AML-193 (cell line): ENCODE data around the gene ADD1.

ENCODE experiments used
- DNase-seq, 2 experiments: peaks; one replicate each; lab custom pipeline; 2025; lab: John Stamatoyannopoulos, UW

Gene ADD1

GRCh38 chr4:2834001-2834921 is 9.4 kb upstream of the ADD1 start:
- DNase-seq = no peak

- no peak for DNase-seq
Observed at GRCh38 chr4:2835978-2836377, 7.7 kb upstream of the ADD1 start.

DNA sequence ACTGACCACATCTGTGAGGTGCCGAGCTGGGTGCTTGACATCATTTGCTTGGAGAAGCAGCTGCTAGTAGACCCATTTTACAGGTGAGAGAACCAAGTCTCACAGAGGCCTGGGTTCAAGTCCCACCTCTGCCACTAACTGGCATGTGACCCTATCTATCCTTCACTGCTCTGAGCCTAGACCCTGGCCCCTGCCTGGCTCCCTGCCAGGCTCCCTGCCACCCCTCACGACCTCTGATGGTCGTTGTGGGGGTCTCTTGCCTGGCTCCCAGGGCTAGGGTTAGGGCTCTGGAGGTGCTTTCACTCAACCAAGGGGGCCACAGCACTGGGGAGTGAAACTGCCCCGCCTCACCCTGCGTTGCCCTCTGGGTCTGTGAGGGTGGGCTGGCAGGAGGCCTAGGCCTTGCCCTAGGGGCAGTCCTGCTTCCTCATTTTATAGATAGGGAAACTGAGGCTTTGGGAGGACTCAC is 7.2 kb upstream of the ADD1 start:
- no peak for DNase-seq

- DNase-seq = no peak
Observed at GRCh38 chr4:2837110-2837903, 6.3 kb upstream of the ADD1 start.

GRCh38 chr4:2837904-2838496 is 5.6 kb upstream of the ADD1 start:
- DNase-seq = peak; percentile 85 to 86

DNA sequence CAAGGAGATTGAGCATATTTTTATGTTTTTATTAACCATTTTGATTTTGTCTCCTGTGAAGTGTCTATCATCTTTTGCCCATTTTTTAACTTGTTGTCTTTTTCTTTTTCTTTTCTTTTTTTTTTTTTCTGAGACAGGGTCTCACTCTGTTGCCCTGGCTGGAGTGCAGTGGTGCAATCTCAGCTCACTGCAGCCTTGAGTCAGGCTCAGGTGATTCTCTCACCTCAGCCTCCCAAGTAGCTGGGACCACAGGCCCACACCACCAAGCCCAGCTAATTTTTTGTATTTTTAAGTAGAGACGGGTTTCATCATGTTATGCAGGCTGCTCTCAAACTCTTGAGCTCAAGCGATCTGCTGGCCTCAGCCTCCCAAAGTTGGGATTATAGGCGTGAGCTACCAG is 4.6 kb upstream of the ADD1 start:
- no peak for DNase-seq

DNA sequence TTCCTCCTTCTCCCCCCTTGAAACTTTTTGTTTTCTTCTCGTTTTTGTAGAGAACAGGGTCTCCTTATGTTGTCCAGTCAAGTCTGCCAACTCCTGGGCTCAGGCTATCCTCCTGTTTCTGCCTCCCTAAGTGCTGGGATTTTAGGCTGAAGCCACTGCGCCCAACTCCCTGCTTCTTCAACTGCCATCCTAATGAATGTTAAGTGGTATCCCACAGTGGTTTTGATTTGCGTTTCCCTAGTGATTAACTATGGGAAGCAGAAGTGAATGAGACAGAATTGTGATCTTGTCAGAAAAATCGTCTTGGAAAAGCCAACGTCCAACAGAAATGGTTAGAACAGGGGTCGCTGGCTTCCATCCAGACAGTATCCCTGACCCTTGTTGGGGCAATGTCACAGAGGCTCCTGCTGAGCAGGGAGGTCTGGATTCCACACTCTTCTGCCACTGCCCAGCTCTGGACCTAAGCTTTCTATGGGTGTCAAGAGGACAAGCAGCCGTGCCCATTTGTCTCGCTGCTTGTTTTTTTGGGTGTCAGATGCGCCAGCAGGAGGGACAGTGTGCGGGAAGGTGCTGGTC is 869 bp upstream of the ADD1 start:
- no peak for DNase-seq

DNA sequence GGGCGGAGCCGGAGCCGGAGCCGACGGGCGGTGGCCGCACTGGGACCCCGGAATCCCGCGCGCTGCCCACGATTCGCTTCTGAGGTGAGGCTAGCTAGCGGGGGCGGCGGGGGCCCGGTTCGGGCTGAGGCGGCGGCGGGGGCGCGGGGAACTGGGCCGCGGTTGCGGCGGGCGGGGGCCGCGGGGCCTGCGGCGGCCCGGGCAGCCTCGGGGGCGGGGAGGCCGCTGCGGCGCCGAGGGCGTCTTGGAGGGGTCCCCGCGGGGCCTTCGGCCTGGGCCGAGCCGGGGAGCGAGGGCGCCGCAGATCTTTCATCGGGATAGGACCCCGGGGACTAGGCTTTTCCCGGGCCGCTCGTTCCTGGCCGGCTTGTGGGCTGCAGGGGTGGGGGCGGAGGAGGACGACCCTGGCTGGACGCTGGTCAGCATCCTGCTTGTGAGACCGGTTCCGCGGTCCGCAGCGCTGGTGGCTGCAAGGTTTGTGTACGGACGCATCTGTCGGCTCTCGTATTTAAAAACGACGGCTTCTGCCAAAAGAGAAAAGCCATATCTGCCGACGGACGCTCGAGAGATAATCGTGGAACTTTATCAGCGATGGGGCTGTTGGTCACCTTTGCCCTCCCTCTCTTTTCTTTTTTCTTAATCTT is 419 bp downstream of the ADD1 start:
- DNase-seq = peak in 1 of 2 experiments; percentile 12

- DNase-seq = no peak
Observed at GRCh38 chr4:2846172-2846571, 2.5 kb downstream of the ADD1 start.

DNA sequence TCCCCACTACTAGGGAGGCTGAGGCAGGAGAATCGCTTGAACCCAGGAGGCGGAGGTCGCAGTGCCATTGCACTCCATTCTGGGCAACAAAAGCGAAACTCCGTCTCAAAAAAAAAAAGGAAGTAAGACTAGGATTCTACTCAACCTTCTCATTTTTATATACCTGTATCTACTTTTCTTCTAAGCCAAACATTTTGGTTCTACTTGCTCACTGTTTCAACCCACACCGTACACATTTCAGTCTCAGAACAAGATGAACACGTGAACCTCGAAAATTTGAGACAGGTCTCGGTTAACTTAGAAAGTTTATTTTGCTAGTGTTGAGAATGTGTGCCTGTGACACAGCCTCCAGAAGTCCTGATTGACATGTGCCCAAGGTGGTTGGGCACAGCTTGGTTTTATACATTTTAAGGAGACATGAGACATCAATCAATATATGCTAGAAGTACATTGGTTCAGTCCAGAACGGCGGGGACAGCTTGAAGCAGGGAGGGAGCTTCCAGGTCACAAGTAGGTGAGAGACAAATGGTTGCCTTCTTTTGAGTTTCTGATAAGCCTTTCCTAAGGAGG is 3.7 kb downstream of the ADD1 start:
- DNase-seq = no peak

GRCh38 chr4:2848449-2848848 is 4.8 kb downstream of the ADD1 start:
- no peak for DNase-seq

GRCh38 chr4:2849267-2850152 is 5.9 kb downstream of the ADD1 start:
- no peak for DNase-seq

DNA sequence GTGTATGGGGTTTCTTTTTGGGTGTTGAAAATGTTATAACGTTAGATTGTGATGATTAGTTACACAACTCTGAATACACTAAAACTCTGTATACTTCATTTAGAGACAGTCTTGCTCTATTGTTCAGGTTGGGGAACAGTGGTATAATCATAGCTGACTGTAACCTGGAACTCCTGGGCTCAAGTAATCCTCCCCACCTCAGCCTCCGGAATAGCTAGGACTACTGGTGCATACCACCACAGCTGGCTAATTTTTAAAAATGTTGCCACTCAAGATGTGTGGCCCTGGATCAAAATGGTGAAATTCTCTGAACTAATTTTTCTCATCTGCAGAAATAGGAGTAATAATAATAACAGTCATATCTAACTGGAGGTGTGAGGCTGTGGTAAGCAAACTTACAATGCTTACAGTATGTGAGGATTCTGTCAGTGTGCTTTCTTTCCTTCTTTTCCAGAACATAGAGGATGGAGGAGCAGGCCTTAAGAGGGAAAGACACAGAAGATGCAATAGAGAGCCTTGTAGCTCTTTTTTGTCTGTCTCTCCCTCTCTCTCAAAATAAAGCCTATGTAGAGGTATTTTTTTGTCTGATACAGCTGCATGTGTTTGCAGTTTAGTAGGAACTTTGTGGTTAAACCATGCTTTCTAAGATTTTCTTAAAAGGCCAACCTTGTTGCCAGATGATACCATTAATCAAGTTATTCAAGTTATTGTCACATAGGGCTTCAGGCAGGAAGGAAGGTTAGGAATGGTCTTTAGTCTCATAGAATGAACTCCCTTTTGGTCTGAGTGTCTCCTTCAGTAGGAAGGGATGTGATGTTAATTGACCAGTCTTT is 7.5 kb downstream of the ADD1 start:
- no peak for DNase-seq

DNA sequence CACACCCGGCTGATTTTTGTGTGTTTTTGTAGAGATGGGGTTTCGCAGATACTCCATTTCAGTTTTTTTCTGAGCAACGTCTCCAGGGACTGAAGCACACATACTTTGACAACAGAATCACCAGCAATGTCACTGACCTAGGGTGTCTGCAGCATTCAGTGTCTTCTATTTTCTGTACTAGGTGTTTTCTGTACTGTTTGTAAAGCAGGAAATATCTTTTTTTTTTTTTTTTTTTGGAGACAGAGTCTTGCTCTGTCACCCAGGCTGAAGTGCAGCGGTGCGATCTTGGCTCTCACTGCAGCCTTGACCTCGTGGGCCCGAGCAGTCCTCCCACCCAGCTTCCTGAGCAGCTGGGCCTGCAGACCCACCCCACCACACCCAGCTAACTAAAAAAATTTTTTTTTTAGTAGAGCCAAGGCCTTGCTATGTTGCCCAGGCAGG is 8.9 kb downstream of the ADD1 start:
- DNase-seq = no peak

DNA sequence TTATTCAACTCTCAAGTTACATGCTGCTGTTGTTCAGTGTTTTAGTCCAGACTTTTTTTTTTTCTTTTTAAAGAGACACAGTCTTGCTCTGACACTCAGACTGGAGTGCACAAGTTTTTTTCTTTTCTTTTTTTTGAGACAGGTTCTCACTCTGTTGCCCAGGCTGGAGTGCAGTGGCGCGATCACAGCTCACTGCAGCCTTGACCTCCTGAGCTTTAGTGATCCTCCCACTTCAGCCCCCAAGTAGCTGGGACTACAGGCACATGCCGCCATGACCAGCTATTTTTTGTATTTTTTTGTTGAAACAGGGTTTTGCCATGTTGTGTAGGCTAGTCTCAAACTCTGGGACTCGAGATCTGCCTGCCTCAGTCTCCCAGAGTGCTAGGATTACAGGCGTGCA is 11.9 kb downstream of the ADD1 start:
- no peak for DNase-seq

- no peak for DNase-seq
Observed at GRCh38 chr4:2856266-2856665, 12.6 kb downstream of the ADD1 start.

- DNase-seq = no peak
Observed at GRCh38 chr4:2857349-2857927, 13.8 kb downstream of the ADD1 start.

- no peak for DNase-seq
Observed at GRCh38 chr4:2858451-2859217, 15.0 kb downstream of the ADD1 start.
